Naive thymus-derived CD8-positive, alpha-beta T cell (primary cell): ENCODE data around the gene DGKH. TPM values are rescaled to one million over a fixed set of nuclear protein-coding genes. Genes with fewer than 3 reads are reported as not detected.

Experiments
- ATAC-seq, 2 donors: fragments of 150-1000 bp; cut with Tn5 transposase in 1 of 2; sonication (Bioruptor Pico), chemical (Tn5 transposase) in 1 of 2; 1 replicate in 1 of 2; 2 replicates in 1 of 2; pipeline ENCODE4 v1.10.0; 2021; ENCODE audit warnings: mild to moderate bottlenecking in 2 of 2, moderate library complexity in 2 of 2
- POLR2A ChIA-PET: fragments of 350-600 bp; sonication (Branson Sonifier 250); formaldehyde crosslinking; loops from one replicate; lab custom pipeline; 2021; ENCODE audit warnings: antibody characterized with exemption; lab: Charles Lee
- DNase-seq, 10 donors: peaks; one replicate each; pipeline versions ENCODE4 v3.0.0 to v3.0.0-alpha.2; 2020 to 2022
- H3K27ac Mint-ChIP-seq, 10 donors: one replicate each; pipeline ENCODE4 v1.8.0; 2020 to 2022; ENCODE audit warnings: mild to moderate bottlenecking in 10 of 10, mixed read lengths in 10 of 10, moderate library complexity in 4 of 10, inconsistent platforms in 1 of 10
- H3K27me3 Mint-ChIP-seq, 5 donors: one replicate each; pipeline ENCODE4 v1.8.0; 2021 to 2022; ENCODE audit warnings: mixed read lengths in 5 of 5
- H3K36me3 Mint-ChIP-seq, 3 donors: one replicate each; pipeline ENCODE4 v1.8.0; 2020 to 2022; ENCODE audit warnings: mixed read lengths in 3 of 3, mild to moderate bottlenecking in 2 of 3, inconsistent platforms in 1 of 3
- H3K4me1 Mint-ChIP-seq, 4 donors: one replicate each; pipeline ENCODE4 v1.8.0; 2021 to 2022; ENCODE audit warnings: mixed read lengths in 4 of 4
- H3K4me3 Mint-ChIP-seq, 10 donors: one replicate each; pipeline ENCODE4 v1.8.0; 2020 to 2022; ENCODE audit warnings: mild to moderate bottlenecking in 10 of 10, mixed read lengths in 10 of 10, moderate library complexity in 6 of 10, inconsistent platforms in 1 of 10
- H3K9me3 Mint-ChIP-seq, 9 donors: one replicate each; pipeline ENCODE4 v1.8.0; 2020 to 2022; ENCODE audit warnings: mixed read lengths in 9 of 9, mild to moderate bottlenecking in 3 of 9, inconsistent platforms in 1 of 9, moderate library complexity in 1 of 9
- polyA plus RNA-seq, 3 donors: library from polyadenylated mRNA; unstranded; fragments of 300-500 nt; fragmentation: Illumina TruSeq; gene quantifications; one replicate each; pipeline ENCODE4 v1.2.3, GENCODE V29; 2021
- total RNA-seq, 8 experiments: library from RNA in 2 of 8; stranded (reverse) in 2 of 8; gene quantifications; one replicate each; pipeline ENCODE4 v1.2.3 and lab custom pipeline; 2021 to 2026

DGKH gene
- total and polyA plus RNA-seq, 5 experiments from 2014 or later, result 1.3 to 5.2 (median 1.5) TPM

- peaks cover 0 to 7% (median 0%) of the 10 kb centered on the region in 3 donors for H3K36me3 Mint-ChIP-seq
- H3K4me3 Mint-ChIP-seq, result no peak overlapping the region
Observed at GRCh38 chr13:42239161-42239560, 190.7 kb downstream of the DGKH start.

GRCh38 chr13:42239644-42240043 is 191.2 kb downstream of the DGKH start:
- POLR2A ChIA-PET, result interaction anchor here (0.6 kb wide), 1 partner anchor 470 kb away, joined by 4 read pairs; no protein-coding TSS in a partner anchor
- no peak overlapping the region for H3K4me3 Mint-ChIP-seq
- H3K9me3 Mint-ChIP-seq, result no peaks in the 10 kb centered on the region
- H3K4me1 Mint-ChIP-seq, result no peaks in the 10 kb centered on the region
- ATAC-seq (no peak), DNase-seq (no peak)
- H3K27me3 Mint-ChIP-seq, result no peaks in the 10 kb centered on the region
- no peak overlapping the region for H3K27ac Mint-ChIP-seq
- peaks cover 0 to 7% (median 0%) of the 10 kb centered on the region in 3 donors for H3K36me3 Mint-ChIP-seq

More at GRCh38 chr13:42239161-42239560, 190.7 kb downstream of the DGKH start:
- DNase-seq (no peak), ATAC-seq (no peak)
- H3K27me3 Mint-ChIP-seq, result no peaks in the 10 kb centered on the region
- no peaks in the 10 kb centered on the region for H3K4me1 Mint-ChIP-seq
- H3K27ac Mint-ChIP-seq, result no peak overlapping the region
- no peaks in the 10 kb centered on the region for H3K9me3 Mint-ChIP-seq
- POLR2A ChIA-PET, result no interaction called here

- Mint-ChIP-seq H3K4me1 (no peaks in the 10 kb centered on the region), H3K27me3 (peaks cover 0 to 4% (median 0%) of the 10 kb centered on the region in 5 donors), H3K36me3 (peaks cover 0 to 5% (median 0%) of the 10 kb centered on the region in 3 donors), H3K27ac (no peak overlapping the region), H3K4me3 (no peak overlapping the region), H3K9me3 (no peaks in the 10 kb centered on the region)
- DNase-seq (no peak), ATAC-seq (no peak)
- POLR2A ChIA-PET, result no interaction called here
Observed at GRCh38 chr13:42246541-42246940, 198.1 kb downstream of the DGKH start.

GRCh38 chr13:42247883-42248282 is 199.4 kb downstream of the DGKH start:
- ATAC-seq (no peak), DNase-seq (no peak)
- Mint-ChIP-seq H3K27me3 (peaks cover 0 to 5% (median 0%) of the 10 kb centered on the region in 5 donors), H3K4me1 (no peaks in the 10 kb centered on the region), H3K4me3 (no peak overlapping the region), H3K27ac (peak overlapping the region in 1 of 10 donors; percentile 60), H3K36me3 (peaks cover 0 to under 1% (median 0%) of the 10 kb centered on the region in 3 donors), H3K9me3 (no peaks in the 10 kb centered on the region)
- POLR2A ChIA-PET, result no interaction called here

GRCh38 chr13:42255886-42256285 is 207.4 kb downstream of the DGKH start:
- POLR2A ChIA-PET, result no interaction called here
- DNase-seq (no peak), ATAC-seq (no peak)
- peaks cover 0 to 9% (median 3%) of the 10 kb centered on the region in 5 donors for H3K27me3 Mint-ChIP-seq
- H3K4me3 Mint-ChIP-seq, result no peak overlapping the region
- no peak overlapping the region for H3K27ac Mint-ChIP-seq
- H3K4me1 Mint-ChIP-seq, result peaks cover 6 to 10% (median 8%) of the 10 kb centered on the region in 4 donors
- no peaks in the 10 kb centered on the region for H3K36me3 Mint-ChIP-seq
- H3K9me3 Mint-ChIP-seq, result no peaks in the 10 kb centered on the region

- Mint-ChIP-seq H3K4me1 (peaks cover 6 to 10% (median 8%) of the 10 kb centered on the region in 4 donors), H3K27ac (peak overlapping the region in 2 of 10 donors; percentile 19 to 43), H3K36me3 (no peaks in the 10 kb centered on the region), H3K4me3 (no peak overlapping the region), H3K27me3 (peaks cover 0 to 11% (median 3%) of the 10 kb centered on the region in 5 donors), H3K9me3 (no peaks in the 10 kb centered on the region)
- no peak for DNase-seq
- POLR2A ChIA-PET, result interaction anchor here (1.6 kb wide), 1 partner anchor 12 kb away, joined by 5 read pairs; the partner anchor contains the start of gene AKAP11
- ATAC-seq, result no peak
Observed at GRCh38 chr13:42258747-42259146, 210.3 kb downstream of the DGKH start.

- Mint-ChIP-seq H3K27ac (peak overlapping the region in 7 of 10 donors; percentile 1 to 77 (median 60)), H3K36me3 (no peaks in the 10 kb centered on the region), H3K27me3 (peaks cover 0 to 11% (median 3%) of the 10 kb centered on the region in 5 donors), H3K9me3 (no peaks in the 10 kb centered on the region), H3K4me3 (peak overlapping the region in 3 of 10 donors; percentile 9 to 28 (median 11)), H3K4me1 (peaks cover 6 to 10% (median 8%) of the 10 kb centered on the region in 4 donors)
- ATAC-seq (peak in 1 of 2 donors; percentile 59), DNase-seq (no peak)
- POLR2A ChIA-PET, result interaction anchor here (1.6 kb wide), 1 partner anchor 12 kb away, joined by 5 read pairs; the partner anchor contains the start of gene AKAP11
Observed at GRCh38 chr13:42259515-42259914, 211.1 kb downstream of the DGKH start.

GRCh38 chr13:42260903-42261654 is 212.6 kb downstream of the DGKH start:
- DNase-seq (no peak), ATAC-seq (no peak)
- H3K4me1 Mint-ChIP-seq, result peaks cover 6 to 10% (median 8%) of the 10 kb centered on the region in 4 donors
- H3K27ac Mint-ChIP-seq, result no peak overlapping the region
- H3K4me3 Mint-ChIP-seq, result no peak overlapping the region
- H3K36me3 Mint-ChIP-seq, result no peaks in the 10 kb centered on the region
- H3K27me3 Mint-ChIP-seq, result peaks cover 0 to 11% (median 3%) of the 10 kb centered on the region in 5 donors
- POLR2A ChIA-PET, result no interaction called here
- no peaks in the 10 kb centered on the region for H3K9me3 Mint-ChIP-seq

- Mint-ChIP-seq H3K4me1 (peaks cover 13 to 16% (median 13%) of the 10 kb centered on the region in 4 donors), H3K4me3 (no peak overlapping the region), H3K27ac (no peak overlapping the region), H3K9me3 (no peaks in the 10 kb centered on the region), H3K36me3 (no peaks in the 10 kb centered on the region), H3K27me3 (peaks cover 0 to 5% (median 0%) of the 10 kb centered on the region in 5 donors)
- no peak for ATAC-seq
- POLR2A ChIA-PET, result interaction anchor here (0.5 kb wide), 1 partner anchor 1100 kb away, joined by 3 read pairs; no protein-coding TSS in a partner anchor
- no peak for DNase-seq
Observed at GRCh38 chr13:42266473-42266872, 218.0 kb downstream of the DGKH start.

GRCh38 chr13:42270160-42270856 is 221.9 kb downstream of the DGKH start:
- POLR2A ChIA-PET, result interaction anchor here (1.6 to 1.7 kb wide), 2 partner anchors 11 to 85 kb away, joined by 4 to 5 read pairs; no protein-coding TSS in a partner anchor
- no peaks in the 10 kb centered on the region for H3K9me3 Mint-ChIP-seq
- peaks cover 0 to 3% (median 0%) of the 10 kb centered on the region in 3 donors for H3K36me3 Mint-ChIP-seq
- no peak for DNase-seq
- H3K27me3 Mint-ChIP-seq, result peaks cover 0 to 2% (median 0%) of the 10 kb centered on the region in 5 donors
- peak overlapping the region; percentile 90 to 99 (median 94) for H3K4me3 Mint-ChIP-seq
- H3K4me1 Mint-ChIP-seq, result peaks cover 27 to 42% (median 39%) of the 10 kb centered on the region in 4 donors
- no peak for ATAC-seq
- H3K27ac Mint-ChIP-seq, result peak overlapping the region; percentile 87 to 99 (median 98)

- POLR2A ChIA-PET, result interaction anchor here (1.3 to 1.7 kb wide), 3 partner anchors 11 to 223 kb away, joined by 4 to 5 read pairs (median 4); no protein-coding TSS in a partner anchor
- Mint-ChIP-seq H3K4me1 (peaks cover 29 to 48% (median 44%) of the 10 kb centered on the region in 4 donors), H3K36me3 (peaks cover 0 to 4% (median 0%) of the 10 kb centered on the region in 3 donors), H3K9me3 (no peaks in the 10 kb centered on the region), H3K4me3 (peak overlapping the region; percentile 90 to 99 (median 94)), H3K27ac (peak overlapping the region; percentile 87 to 99 (median 98)), H3K27me3 (peaks cover 0 to 2% (median 0%) of the 10 kb centered on the region in 5 donors)
- DNase-seq (no peak), ATAC-seq (no peak)
Observed at GRCh38 chr13:42270857-42271215, 222.4 kb downstream of the DGKH start.
